Coronary artery (tissue), 2 donors: Measurements from ENCODE around the gene RPL11.
A peak's percentile ranks its signal among the peaks of the same experiment; 100 is the strongest.

Experiments used
- DNase-seq: peaks from one replicate; pipeline ENCODE4 v3.0.0-alpha.2; 2017; ENCODE audit warnings: low spot score
- H3K27ac ChIP-seq, 2 donors: fragments of 200-600 bp; sonication (generic); one replicate each; pipeline ENCODE4 v1.5.1; 2016 to 2019
- H3K4me3 ChIP-seq: fragments of 200-600 bp; sonication (generic); 2 replicates; pipeline ENCODE4 v1.5.1; 2016; ENCODE audit warnings: mild to moderate bottlenecking, moderate library complexity
- CTCF ChIP-seq: fragments of 200-600 bp; sonication (generic); IDR thresholded peaks from one replicate; pipeline ENCODE4 v1.5.1; 2019; ENCODE audit warnings: antibody characterized with exemption

Gene RPL11

DNA sequence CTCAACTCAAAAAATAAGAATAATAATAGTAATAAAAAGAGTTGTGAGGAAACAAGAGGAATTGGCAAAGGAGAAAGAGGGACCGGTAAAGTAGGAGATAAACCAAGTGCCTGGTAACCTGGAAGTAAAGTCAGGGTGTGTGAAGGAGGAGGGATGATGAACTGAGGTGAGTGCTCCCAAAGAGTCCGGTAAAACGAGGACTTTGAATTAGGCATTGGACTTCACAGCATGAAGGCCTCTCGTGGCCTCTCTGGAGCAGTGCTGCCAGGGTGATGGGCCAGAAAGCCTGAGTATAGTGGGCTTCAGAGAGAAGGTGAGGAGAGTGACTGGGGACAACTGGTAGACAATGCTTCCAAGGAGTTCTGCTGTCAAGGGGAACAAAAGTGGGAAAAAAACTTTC lies 17.6 kb downstream of the RPL11 start:
- no peak for TF ChIP-seq CTCF
- Histone ChIP-seq H3K4me3 (no peak overlapping the region), H3K27ac (no peak overlapping the region)
- DNase-seq = no peak

GRCh38 chr1:23718482-23718881 lies 26.9 kb downstream of the RPL11 start:
- no peak overlapping the region for H3K4me3 ChIP-seq
- no peak for DNase-seq
- no peak overlapping the region for H3K27ac ChIP-seq
- TF ChIP-seq CTCF = no peak

DNA sequence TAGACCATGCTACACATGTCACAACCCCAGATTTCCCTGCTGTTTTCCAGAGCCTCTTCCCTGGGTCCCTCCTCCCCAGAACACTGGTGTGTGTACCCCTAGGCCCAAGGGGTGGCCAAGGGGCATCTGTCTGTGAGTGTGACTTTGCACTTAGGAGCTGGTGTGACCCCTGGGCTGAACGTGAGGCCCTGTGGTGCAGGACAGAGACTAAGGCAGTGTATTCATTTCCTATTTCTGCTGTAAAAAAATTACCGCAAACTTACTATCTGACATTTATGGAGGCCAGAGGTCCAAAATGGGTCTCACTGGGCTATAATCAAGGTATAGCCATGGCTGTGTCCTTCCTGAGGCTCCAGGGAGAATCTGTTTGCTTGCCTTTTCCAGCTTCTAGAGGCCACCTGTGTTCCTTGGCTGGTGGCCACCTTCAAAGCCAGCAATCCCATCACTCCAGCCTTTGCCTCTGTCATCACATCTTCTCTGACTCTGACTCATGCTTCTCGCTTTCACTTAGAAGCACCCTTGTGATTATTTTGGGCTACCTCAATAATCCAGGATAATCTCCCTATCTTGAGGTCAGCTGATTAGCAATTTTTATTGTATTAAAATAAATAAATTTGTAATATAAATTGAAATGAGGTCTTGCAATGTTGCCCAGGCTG lies 27.7 kb downstream of the RPL11 start:
- Histone ChIP-seq H3K4me3 (no peak overlapping the region), H3K27ac (no peak overlapping the region)
- TF ChIP-seq CTCF = no peak
- DNase-seq = no peak

DNA sequence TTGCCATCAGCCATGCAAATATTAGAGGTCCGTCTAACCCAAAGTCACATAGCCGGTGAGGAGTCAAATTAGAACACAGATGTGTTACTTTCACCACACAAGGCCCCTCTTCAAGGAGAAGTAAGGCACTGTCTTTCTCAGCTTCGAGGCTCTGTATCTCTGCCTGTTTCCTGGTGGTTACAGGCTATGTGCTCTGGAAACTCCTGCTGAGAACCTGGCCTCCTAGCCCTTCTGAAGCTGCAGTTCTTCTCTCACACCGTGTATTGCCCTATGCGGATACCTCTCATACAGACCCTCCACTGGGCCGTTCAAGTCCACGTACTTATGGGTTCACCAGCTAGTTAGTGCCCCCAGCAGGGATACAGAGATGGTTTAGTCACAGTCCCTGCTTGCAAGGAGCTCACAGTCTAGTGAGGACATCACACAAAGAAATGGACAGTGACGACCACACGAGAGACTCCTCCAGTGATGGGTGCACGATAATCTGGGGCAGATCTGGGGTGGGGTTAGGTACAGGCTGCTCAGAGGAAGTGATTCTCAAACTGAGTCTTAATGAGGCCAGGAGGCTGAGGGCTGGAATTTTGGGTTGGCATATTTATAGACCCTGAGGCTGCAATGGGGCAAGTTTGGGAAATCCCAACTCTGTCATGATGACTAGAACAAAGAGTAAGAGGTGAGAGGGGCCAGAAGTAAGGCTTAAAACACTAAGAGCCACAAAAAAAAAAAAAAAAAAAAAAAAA lies 28.8 kb downstream of the RPL11 start:
- Histone ChIP-seq H3K4me3 (no peak overlapping the region), H3K27ac (no peak overlapping the region)
- no peak for TF ChIP-seq CTCF
- no peak for DNase-seq

DNA sequence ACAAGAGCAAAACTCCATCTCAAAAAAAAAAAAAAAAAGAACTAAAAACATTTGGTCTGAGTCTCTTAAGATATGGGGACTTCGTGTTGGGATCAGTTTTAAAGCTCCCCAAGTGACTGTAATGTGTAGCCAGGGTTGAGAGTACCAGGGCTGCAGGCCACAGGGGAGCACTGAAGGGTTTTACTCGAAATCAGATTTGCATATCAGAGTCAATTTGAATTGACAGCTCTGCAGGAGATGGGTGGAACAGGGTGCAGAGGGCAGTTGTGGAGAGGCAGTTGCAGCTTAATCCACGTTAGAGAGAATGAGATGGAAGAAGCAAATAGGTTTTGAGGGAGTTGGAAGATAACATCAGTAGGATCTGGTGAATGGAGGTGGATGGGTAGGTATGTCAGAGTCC lies 31.0 kb downstream of the RPL11 start:
- Histone ChIP-seq H3K4me3 (no peak overlapping the region), H3K27ac (no peak overlapping the region)
- TF ChIP-seq CTCF = no peak
- no peak for DNase-seq

DNA sequence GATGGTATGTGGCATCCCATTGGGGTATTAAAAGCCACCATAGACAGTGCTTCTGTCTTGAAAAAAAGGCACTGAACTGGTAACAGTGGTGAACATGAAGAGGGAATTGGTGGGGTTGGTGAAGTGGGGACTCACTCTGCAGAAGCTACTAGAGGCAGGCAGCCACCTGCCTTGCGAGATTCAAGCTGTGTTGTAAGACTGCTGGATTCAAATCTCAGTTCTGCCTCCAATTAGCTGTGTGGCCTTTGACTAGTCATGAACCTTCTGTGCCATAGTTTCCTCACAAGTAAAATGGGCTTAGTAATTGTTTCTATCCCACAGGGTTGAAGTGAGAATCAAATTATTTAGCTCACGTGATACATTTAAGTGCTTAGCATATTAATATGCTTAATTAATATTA lies 35.1 kb downstream of the RPL11 start:
- no peak overlapping the region for H3K4me3 ChIP-seq
- H3K27ac ChIP-seq = no peak overlapping the region
- TF ChIP-seq CTCF = no peak
- no peak for DNase-seq

GRCh38 chr1:23727362-23727811 lies 35.8 kb downstream of the RPL11 start:
- peak overlapping the region in 1 of 2 donors; percentile 43 for H3K27ac ChIP-seq
- peak; percentile 76 for DNase-seq
- H3K4me3 ChIP-seq = no peak overlapping the region
- no peak for TF ChIP-seq CTCF
